ENCODE data around the gene BTBD2. TPM values are rescaled to one million over a fixed set of nuclear protein-coding genes. Genes with fewer than 3 reads are reported as not detected.

The BTBD2 gene
- total and polyA plus RNA-seq, 2 of the 13 experiments (the other 11 are each of a cell fraction or from before 2014, with no cell fraction given) = 28.1 to 45.3 TPM

DNA sequence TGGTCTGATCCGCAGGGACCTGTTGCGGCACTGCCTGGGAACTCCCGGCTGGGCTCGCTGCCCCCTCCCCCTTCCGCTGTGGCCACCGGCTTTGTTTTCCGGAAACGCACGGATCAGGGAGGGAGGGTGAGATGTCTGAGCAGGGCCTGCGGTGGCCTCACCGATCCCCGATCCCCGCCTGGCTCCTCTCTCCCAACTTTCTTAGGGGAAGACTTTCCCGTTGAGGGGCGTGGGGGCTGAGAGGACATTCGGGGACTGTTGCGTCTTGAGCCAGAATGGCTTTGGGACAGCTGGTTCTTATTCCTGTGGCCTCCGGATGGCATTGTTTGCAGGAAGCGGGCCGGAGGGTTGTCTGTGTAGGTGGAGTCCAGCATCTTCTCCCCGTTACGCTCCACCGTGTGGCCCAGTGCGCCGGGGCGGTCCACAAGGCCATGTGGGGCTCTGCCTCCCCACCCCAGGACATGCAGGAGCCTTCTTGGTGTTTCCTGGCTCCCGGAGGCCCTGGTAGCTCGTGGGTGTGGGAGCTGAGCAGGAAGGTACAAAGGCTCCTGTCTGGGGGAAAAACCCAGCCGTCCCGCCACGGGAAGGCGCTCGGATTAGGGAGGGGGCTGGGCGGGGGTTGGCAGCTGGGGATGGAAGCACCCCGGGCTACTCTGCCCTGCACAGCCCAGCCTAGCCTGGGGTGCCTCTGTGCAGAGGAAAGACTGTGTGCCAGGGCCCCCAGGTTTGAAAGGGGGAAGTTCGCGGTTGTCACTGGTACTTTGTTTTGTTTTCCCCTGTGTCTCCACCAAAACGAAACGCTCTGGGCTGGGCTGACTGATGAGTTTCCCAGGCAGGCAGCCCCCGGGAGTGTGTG, 73.2 kb downstream of the BTBD2 start (continued):
- TF ChIP-seq, protein P1, sequence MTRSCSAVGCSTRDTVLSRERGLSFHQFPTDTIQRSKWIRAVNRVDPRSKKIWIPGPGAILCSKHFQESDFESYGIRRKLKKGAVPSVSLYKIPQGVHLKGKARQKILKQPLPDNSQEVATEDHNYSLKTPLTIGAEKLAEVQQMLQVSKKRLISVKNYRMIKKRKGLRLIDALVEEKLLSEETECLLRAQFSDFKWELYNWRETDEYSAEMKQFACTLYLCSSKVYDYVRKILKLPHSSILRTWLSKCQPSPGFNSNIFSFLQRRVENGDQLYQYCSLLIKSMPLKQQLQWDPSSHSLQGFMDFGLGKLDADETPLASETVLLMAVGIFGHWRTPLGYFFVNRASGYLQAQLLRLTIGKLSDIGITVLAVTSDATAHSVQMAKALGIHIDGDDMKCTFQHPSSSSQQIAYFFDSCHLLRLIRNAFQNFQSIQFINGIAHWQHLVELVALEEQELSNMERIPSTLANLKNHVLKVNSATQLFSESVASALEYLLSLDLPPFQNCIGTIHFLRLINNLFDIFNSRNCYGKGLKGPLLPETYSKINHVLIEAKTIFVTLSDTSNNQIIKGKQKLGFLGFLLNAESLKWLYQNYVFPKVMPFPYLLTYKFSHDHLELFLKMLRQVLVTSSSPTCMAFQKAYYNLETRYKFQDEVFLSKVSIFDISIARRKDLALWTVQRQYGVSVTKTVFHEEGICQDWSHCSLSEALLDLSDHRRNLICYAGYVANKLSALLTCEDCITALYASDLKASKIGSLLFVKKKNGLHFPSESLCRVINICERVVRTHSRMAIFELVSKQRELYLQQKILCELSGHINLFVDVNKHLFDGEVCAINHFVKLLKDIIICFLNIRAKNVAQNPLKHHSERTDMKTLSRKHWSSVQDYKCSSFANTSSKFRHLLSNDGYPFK (CRISPR knock-in tag; IDR thresholded peaks at IDR 0.05; ENCODE audit: borderline replicate concordance) = no peak
- TF ChIP-seq, protein P2, sequence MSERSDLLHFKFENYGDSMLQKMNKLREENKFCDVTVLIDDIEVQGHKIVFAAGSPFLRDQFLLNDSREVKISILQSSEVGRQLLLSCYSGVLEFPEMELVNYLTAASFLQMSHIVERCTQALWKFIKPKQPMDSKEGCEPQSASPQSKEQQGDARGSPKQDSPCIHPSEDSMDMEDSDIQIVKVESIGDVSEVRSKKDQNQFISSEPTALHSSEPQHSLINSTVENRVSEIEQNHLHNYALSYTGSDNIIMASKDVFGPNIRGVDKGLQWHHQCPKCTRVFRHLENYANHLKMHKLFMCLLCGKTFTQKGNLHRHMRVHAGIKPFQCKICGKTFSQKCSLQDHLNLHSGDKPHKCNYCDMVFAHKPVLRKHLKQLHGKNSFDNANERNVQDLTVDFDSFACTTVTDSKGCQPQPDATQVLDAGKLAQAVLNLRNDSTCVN (CRISPR knock-in tag; IDR thresholded peaks at IDR 0.05; ENCODE audit: borderline replicate concordance) = peak; percentile 61; the same call in 1 of the 2 replicates
- TF ChIP-seq CREM (IDR thresholded peaks at IDR 0.05) = no peak; the same call in 1 of the 2 replicates
- no peak for TF ChIP-seq CREM (CRISPR knock-in tag; IDR thresholded peaks at IDR 0.05)
- no peak for TF ChIP-seq SMARCE1 (IDR thresholded peaks at IDR 0.05; ENCODE audit: borderline replicate concordance)
- TF ChIP-seq JDP2 (CRISPR knock-in tag; IDR thresholded peaks at IDR 0.05; ENCODE audit: borderline replicate concordance) = no peak
- TF ChIP-seq ETV5 (CRISPR knock-in tag; IDR thresholded peaks at IDR 0.05; ENCODE audit: borderline replicate concordance) = peak; percentile 96
- TF ChIP-seq EP300 (IDR thresholded peaks at IDR 0.05; ENCODE audit: low read depth in 2 of 2, low read length in 2 of 2) = no peak
- TF ChIP-seq EP300 (CRISPR knock-in tag; IDR thresholded peaks at IDR 0.05; ENCODE audit: borderline replicate concordance) = 0 out of 2 replicates have a peak, but pooled peaks have one; percentile 24
- no peak for TF ChIP-seq NAIF1 (CRISPR knock-in tag; IDR thresholded peaks at IDR 0.05; ENCODE audit: borderline replicate concordance)
- TF ChIP-seq, protein P3, sequence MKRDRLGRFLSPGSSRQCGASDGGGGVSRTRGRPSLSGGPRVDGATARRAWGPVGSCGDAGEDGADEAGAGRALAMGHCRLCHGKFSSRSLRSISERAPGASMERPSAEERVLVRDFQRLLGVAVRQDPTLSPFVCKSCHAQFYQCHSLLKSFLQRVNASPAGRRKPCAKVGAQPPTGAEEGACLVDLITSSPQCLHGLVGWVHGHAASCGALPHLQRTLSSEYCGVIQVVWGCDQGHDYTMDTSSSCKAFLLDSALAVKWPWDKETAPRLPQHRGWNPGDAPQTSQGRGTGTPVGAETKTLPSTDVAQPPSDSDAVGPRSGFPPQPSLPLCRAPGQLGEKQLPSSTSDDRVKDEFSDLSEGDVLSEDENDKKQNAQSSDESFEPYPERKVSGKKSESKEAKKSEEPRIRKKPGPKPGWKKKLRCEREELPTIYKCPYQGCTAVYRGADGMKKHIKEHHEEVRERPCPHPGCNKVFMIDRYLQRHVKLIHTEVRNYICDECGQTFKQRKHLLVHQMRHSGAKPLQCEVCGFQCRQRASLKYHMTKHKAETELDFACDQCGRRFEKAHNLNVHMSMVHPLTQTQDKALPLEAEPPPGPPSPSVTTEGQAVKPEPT (CRISPR knock-in tag; IDR thresholded peaks at IDR 0.05; ENCODE audit: low read depth) = no peak
- no peak for TF ChIP-seq HOXA9 (CRISPR knock-in tag; IDR thresholded peaks at IDR 0.05; ENCODE audit: borderline replicate concordance)
- TF ChIP-seq, protein P4, sequence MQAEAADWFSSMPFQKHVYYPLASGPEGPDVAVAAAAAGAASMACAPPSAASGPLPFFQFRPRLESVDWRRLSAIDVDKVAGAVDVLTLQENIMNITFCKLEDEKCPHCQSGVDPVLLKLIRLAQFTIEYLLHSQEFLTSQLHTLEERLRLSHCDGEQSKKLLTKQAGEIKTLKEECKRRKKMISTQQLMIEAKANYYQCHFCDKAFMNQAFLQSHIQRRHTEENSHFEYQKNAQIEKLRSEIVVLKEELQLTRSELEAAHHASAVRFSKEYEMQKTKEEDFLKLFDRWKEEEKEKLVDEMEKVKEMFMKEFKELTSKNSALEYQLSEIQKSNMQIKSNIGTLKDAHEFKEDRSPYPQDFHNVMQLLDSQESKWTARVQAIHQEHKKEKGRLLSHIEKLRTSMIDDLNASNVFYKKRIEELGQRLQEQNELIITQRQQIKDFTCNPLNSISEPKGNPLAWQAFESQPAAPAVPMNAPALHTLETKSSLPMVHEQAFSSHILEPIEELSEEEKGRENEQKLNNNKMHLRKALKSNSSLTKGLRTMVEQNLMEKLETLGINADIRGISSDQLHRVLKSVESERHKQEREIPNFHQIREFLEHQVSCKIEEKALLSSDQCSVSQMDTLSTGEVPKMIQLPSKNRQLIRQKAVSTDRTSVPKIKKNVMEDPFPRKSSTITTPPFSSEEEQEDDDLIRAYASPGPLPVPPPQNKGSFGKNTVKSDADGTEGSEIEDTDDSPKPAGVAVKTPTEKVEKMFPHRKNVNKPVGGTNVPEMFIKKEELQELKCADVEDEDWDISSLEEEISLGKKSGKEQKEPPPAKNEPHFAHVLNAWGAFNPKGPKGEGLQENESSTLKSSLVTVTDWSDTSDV (CRISPR knock-in tag; IDR thresholded peaks at IDR 0.05) = no peak
- TF ChIP-seq, protein P5, sequence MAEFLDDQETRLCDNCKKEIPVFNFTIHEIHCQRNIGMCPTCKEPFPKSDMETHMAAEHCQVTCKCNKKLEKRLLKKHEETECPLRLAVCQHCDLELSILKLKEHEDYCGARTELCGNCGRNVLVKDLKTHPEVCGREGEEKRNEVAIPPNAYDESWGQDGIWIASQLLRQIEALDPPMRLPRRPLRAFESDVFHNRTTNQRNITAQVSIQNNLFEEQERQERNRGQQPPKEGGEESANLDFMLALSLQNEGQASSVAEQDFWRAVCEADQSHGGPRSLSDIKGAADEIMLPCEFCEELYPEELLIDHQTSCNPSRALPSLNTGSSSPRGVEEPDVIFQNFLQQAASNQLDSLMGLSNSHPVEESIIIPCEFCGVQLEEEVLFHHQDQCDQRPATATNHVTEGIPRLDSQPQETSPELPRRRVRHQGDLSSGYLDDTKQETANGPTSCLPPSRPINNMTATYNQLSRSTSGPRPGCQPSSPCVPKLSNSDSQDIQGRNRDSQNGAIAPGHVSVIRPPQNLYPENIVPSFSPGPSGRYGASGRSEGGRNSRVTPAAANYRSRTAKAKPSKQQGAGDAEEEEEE (CRISPR knock-in tag; IDR thresholded peaks at IDR 0.05; ENCODE audit: borderline replicate concordance) = 0 out of 2 replicates have a peak, but pooled peaks have one; percentile 22
- TF ChIP-seq, protein P6, sequence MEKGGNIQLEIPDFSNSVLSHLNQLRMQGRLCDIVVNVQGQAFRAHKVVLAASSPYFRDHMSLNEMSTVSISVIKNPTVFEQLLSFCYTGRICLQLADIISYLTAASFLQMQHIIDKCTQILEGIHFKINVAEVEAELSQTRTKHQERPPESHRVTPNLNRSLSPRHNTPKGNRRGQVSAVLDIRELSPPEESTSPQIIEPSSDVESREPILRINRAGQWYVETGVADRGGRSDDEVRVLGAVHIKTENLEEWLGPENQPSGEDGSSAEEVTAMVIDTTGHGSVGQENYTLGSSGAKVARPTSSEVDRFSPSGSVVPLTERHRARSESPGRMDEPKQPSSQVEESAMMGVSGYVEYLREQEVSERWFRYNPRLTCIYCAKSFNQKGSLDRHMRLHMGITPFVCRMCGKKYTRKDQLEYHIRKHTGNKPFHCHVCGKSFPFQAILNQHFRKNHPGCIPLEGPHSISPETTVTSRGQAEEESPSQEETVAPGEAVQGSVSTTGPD (CRISPR knock-in tag; IDR thresholded peaks at IDR 0.05) = no peak

All from HepG2 (cell line).